SK-N-SH (cell line): ENCODE data around the gene SLC24A3.

ENCODE experiments used
- EP300 ChIP-seq, 2 experiments: IDR thresholded peaks; 2 replicates each; pipeline versions ENCODE4 v1.4.0 to v1.6.1; 2012; ENCODE audit warnings: borderline replicate concordance in 1 of 2, low read depth in 1 of 2, low read length in 1 of 2
- FOXJ3 ChIP-seq: sonication (generic); formaldehyde crosslinking; IDR thresholded peaks from 2 replicates; pipeline ENCODE4 v1.5.1; 2020; ENCODE audit warnings: mild to moderate bottlenecking, missing genetic modification reagents
- JUND ChIP-seq: IDR thresholded peaks from 2 replicates; pipeline ENCODE4 v1.4.0; 2012
- POLR2AphosphoS5 ChIP-seq: IDR thresholded peaks from 2 replicates; pipeline ENCODE4 v1.6.1; 2012; ENCODE audit warnings: low read depth, low read length
- REST ChIP-seq: IDR thresholded peaks from 2 replicates; pipeline ENCODE4 v1.6.1; 2012; ENCODE audit warnings: mild to moderate bottlenecking, low read depth, low read length, moderate library complexity
- SMC3 ChIP-seq: IDR thresholded peaks from 2 replicates; pipeline ENCODE4 v1.6.1; 2012; ENCODE audit warnings: low read depth, low read length, improper control_type of control experiment
- TEAD4 ChIP-seq: IDR thresholded peaks from 2 replicates; pipeline ENCODE4 v1.4.0; 2012; ENCODE audit warnings: mild to moderate bottlenecking, borderline replicate concordance; ENCODE audit not compliant: insufficient read depth
- USF2 ChIP-seq: fragments of 150-350 bp; IDR thresholded peaks from 2 replicates; pipeline ENCODE4 v1.6.1; 2017; ENCODE audit warnings: antibody characterized with exemption, low read length, low read depth, borderline replicate concordance
- ZBTB33 ChIP-seq: IDR thresholded peaks from 2 replicates; pipeline ENCODE4 v1.4.0; 2012; ENCODE audit warnings: low read depth, borderline replicate concordance
- TF ChIP-seq, protein P1 (sequence below): fragments of 200-600 bp; sonication (generic); IDR thresholded peaks from 2 replicates; pipeline ENCODE4 v1.6.1; 2017; ENCODE audit warnings: antibody characterized with exemption, mild to moderate bottlenecking, moderate library complexity

GRCh38 chr20:19582782-19583181, 370.3 kb downstream of the SLC24A3 start:
- no peak for TF ChIP-seq SMC3
- TF ChIP-seq USF2, result no peak
- no peak for TF ChIP-seq POLR2AphosphoS5
- TF ChIP-seq FOXJ3, result no peak
- TF ChIP-seq ZBTB33, result no peak
- TF ChIP-seq, protein P1, sequence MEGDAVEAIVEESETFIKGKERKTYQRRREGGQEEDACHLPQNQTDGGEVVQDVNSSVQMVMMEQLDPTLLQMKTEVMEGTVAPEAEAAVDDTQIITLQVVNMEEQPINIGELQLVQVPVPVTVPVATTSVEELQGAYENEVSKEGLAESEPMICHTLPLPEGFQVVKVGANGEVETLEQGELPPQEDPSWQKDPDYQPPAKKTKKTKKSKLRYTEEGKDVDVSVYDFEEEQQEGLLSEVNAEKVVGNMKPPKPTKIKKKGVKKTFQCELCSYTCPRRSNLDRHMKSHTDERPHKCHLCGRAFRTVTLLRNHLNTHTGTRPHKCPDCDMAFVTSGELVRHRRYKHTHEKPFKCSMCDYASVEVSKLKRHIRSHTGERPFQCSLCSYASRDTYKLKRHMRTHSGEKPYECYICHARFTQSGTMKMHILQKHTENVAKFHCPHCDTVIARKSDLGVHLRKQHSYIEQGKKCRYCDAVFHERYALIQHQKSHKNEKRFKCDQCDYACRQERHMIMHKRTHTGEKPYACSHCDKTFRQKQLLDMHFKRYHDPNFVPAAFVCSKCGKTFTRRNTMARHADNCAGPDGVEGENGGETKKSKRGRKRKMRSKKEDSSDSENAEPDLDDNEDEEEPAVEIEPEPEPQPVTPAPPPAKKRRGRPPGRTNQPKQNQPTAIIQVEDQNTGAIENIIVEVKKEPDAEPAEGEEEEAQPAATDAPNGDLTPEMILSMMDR, result no peak
- TF ChIP-seq EP300 (IDR thresholded peaks at IDR 0.05; ENCODE audit: borderline replicate concordance in 1 of 2, low read depth in 1 of 2, low read length in 1 of 2), result no peak
- no peak for TF ChIP-seq JUND
- TF ChIP-seq TEAD4, result no peak
- no peak for TF ChIP-seq REST
